NB4 (cell line): ENCODE data around the gene CALHM3.
A peak's percentile ranks its signal among the peaks of the same experiment; 100 is the strongest.

ENCODE experiments used
- DNase-seq: peaks from one replicate; pipeline ENCODE4 v3.0.0; 2010; ENCODE audit warnings: low read depth
- H3K4me3 ChIP-seq: one replicate; pipeline ENCODE4 v1.5.1; 2011; ENCODE audit warnings: mild to moderate bottlenecking, low read depth, low read length, moderate library complexity
- MAX ChIP-seq: IDR thresholded peaks from 2 replicates; pipeline ENCODE4 v1.6.1; 2011; ENCODE audit warnings: low read depth, low read length
- MYC ChIP-seq: IDR thresholded peaks from 2 replicates; pipeline ENCODE4 v1.6.1; 2011; ENCODE audit warnings: low read depth, low read length
- POLR2A ChIP-seq: IDR thresholded peaks from 2 replicates; pipeline ENCODE4 v1.6.1; 2011; ENCODE audit warnings: mild to moderate bottlenecking; ENCODE audit not compliant: insufficient read length; ENCODE audit errors: extremely low read depth
- TF ChIP-seq, protein P1 (sequence below): IDR thresholded peaks from one replicate; pipeline ENCODE4 v1.5.1; 2012; ENCODE audit warnings: low read depth, low read length

CALHM3 gene

DNA sequence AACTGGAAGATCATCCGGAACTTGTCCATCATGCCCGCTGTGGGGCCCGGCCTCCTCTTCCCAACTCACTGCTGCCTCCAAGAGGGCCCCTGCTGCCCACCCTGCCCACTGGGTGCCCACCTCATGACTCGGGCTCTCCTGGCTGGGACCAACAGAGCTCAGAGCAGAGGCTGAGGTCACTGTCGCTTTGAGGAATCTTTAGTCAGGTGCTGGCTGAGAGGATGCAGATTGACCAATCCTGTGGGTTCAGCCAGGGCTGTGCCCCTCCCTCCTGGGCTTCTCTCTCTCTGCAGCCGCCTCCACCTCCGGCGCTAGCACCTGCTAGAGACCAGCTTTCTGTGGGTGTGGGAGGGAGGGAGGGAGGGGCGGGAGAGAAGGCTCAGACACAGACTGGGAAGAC, 20.3 kb downstream of the CALHM3 start, which contains the start of gene CALHM1:
CALHM1 (minus strand) TSS at position 181 of the 400 bp plus-strand sequence; CDS start at position 32, 149 bp downstream.
- no peak within 1 kb of the TSS for H3K4me3 ChIP-seq
- TF ChIP-seq MAX (no peak), MYC (no peak), POLR2A (no peak)
- TF ChIP-seq, protein P1, sequence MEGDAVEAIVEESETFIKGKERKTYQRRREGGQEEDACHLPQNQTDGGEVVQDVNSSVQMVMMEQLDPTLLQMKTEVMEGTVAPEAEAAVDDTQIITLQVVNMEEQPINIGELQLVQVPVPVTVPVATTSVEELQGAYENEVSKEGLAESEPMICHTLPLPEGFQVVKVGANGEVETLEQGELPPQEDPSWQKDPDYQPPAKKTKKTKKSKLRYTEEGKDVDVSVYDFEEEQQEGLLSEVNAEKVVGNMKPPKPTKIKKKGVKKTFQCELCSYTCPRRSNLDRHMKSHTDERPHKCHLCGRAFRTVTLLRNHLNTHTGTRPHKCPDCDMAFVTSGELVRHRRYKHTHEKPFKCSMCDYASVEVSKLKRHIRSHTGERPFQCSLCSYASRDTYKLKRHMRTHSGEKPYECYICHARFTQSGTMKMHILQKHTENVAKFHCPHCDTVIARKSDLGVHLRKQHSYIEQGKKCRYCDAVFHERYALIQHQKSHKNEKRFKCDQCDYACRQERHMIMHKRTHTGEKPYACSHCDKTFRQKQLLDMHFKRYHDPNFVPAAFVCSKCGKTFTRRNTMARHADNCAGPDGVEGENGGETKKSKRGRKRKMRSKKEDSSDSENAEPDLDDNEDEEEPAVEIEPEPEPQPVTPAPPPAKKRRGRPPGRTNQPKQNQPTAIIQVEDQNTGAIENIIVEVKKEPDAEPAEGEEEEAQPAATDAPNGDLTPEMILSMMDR = no peak
- DNase-seq = peak; percentile 60

DNA sequence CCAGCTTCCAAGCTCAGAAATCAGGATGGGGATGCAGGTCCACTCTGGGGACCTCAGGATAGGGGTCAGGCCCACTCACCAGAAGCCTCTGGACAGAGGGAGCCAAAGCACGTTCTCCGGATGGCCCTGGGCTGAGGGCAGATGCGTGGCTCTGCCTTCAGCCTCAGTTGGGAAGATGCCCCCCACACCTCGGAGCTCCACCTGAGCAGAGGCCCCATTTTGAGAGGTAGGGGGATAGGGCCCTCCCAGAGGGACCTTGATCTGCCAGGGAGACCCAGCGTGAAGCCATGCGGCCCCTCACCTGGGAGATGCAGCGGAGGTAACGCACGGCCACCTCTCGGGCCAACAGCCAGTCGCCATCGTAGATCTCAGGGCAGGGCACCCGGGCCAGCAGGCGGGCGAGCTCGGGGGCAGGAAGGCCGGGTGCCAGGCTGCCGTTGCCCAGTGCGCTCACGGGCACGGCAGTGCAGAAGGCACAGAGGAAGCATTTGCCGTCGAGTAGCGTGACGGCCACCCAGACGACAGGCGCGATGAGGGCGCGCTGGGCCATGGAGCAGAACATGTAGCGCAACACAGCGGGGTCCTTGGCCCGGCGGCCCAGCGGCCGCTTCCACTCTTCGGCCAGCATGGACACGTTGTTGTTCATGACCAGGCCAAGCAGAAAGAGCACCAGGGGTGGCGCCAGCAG, 21.0 kb downstream of the CALHM3 start:
- TF ChIP-seq, protein P1 = no peak
- TF ChIP-seq MYC = no peak
- TF ChIP-seq POLR2A = no peak
- TF ChIP-seq MAX = no peak
- H3K4me3 ChIP-seq = no peak overlapping the region
- no peak for DNase-seq

DNA sequence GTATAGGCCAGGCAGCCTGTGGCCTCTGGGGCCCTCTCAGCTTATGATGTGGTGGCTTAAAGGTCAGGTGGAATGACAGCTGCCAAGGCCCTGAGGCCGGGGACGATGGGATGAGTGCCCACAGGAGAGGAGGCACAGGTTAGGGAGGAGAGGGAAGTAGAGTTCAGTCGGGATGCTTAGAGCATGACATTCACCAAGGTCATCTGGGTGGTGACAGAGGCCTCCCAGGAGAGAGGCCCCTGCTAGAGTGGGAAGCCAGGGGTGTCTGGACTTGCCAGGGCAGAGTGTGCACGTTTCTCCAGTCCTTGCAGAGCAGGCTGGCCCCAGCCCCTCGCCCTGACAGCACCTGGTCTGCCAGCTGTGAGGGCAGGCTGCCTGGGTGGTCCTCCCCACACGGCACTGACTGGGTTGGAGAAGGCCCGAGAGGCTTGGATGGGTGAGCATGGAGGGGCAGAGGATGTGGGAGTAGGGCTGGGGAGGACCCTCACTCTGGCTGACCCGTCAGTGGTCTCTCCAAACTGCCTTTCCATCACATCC, 21.8 kb downstream of the CALHM3 start:
- TF ChIP-seq MYC (no peak), POLR2A (no peak), MAX (no peak)
- TF ChIP-seq, protein P1 = no peak
- DNase-seq = no peak
- H3K4me3 ChIP-seq = no peak overlapping the region

GRCh38 chr10:103456074-103456660, 22.9 kb downstream of the CALHM3 start:
- TF ChIP-seq MYC = no peak
- no peak overlapping the region for H3K4me3 ChIP-seq
- DNase-seq = no peak

GRCh38 chr10:103455235-103455634, 23.8 kb downstream of the CALHM3 start:
- no peak overlapping the region for H3K4me3 ChIP-seq
- DNase-seq = no peak

More at GRCh38 chr10:103455235-103455634, 23.8 kb downstream of the CALHM3 start:
- no peak for TF ChIP-seq MYC
- TF ChIP-seq, protein P1 = no peak
- TF ChIP-seq MAX = no peak
- TF ChIP-seq POLR2A = no peak
